GM18519 (cell line): ENCODE data around the gene MYOZ3.
A peak's percentile ranks its signal among the peaks of the same experiment; 100 is the strongest.

Experiments used
- ATAC-seq: cut with Tn5 transposase; IDR thresholded peaks from one replicate; pipeline ENCODE4 v1.9.1; 2021; ENCODE audit warnings: mild to moderate bottlenecking, moderate library complexity; ENCODE audit not compliant: unreplicated experiment, low FRiP score

The MYOZ3 gene

DNA sequence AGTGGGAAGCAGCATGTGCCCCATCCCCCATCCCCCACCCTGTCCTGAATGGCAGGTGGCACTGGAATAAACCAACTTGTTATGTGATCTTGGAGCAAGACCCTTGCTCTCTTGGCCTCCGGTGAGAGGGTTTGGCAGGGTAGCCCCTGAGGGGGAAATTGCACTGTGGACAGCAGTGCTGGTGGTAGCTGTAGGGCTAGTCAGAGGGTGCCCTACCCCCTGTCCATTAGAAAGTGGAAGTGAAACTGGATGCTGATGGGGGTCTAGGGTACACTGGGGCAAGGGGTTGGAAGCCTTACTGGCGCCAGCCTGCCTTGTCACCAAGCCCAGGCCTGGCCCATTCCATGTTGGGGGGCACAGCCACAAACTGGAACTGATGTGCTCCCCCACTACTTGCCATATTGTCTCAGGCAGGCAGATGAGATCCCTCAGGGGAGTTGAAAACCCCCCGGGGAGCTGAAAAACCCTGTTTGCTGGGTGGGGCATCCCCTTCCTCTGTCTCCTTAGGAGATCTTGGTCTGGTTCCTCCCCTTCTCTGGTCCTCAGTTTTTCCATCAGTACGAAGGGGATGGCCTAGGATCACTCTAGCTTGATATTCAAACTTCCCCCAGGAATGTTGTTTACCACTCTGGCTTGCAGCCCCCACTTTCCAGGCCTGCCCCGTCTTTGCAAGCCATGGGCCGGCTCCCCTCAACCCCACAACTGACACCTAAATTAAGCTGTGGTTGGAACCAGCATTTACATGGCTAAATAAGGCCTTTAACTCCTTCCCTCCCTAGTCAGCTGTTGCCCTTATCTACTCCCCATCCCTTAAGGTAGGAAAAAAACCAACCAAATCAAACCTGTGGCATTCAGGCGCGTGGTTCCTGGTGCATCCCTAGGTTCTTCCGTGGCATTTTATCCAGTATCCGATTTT is 35.0 kb upstream of the MYOZ3 start:
- ATAC-seq: peak; percentile 37

DNA sequence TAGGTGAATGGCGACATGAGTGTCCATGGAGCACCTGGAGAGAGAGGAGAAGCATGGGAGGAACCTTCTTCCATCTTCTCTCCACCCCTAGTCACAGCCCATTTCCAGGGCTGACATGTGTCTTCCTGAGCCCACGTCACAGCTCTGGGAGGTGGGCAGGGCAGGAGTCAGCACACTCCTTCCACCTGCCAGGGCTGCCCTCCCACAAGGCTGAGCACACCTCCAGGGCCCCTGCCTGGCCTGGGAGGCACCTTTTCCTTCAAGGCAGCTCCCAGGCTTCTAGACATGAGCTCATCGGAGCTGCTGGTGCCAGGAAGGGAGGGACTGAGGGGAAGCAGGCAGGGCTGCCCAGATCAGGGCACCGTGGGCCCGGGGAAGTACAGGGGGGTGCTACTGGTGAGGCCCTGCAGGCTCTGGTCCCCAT is 34.2 kb upstream of the MYOZ3 start:
- no peak for ATAC-seq

DNA sequence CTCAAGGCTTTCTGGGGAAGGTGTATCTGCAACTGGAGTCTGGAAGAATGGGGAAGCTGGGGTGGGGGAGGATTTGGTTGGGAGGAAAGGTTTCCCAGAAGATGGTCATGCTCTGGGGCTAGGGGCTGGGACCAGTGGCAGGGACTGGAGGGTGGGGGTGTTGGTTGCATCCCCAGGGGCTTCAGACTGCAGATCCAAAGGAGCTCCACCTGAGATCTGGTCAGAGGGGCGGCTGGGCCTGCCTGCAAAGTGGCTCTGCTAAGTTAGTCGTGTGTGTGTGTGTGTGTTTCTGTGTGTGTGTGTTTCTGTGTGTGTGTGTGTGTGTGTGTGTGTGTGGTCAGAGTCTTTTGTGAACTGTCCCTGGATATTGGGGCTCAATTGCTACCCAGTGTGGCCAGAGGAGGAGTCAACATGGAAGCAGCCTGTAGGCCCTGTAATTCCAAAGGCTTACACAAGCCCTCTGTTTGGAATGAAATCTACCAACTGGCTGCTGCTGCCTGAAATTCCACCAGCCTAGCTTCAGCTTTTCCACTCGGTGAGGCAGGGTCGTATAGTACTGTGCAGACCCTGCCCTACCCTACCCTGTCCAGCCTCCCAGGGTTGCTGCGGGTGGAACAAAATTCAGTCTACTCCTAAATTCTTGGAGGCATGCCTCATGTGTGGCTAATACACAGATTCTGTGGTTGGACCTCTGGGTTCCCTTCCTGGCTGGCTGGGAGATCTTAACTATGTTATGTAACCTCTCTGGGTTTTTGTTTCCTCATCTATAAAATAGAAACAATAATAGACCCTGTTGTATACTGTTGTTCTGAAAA is 33.1 kb upstream of the MYOZ3 start:
- no peak for ATAC-seq

DNA sequence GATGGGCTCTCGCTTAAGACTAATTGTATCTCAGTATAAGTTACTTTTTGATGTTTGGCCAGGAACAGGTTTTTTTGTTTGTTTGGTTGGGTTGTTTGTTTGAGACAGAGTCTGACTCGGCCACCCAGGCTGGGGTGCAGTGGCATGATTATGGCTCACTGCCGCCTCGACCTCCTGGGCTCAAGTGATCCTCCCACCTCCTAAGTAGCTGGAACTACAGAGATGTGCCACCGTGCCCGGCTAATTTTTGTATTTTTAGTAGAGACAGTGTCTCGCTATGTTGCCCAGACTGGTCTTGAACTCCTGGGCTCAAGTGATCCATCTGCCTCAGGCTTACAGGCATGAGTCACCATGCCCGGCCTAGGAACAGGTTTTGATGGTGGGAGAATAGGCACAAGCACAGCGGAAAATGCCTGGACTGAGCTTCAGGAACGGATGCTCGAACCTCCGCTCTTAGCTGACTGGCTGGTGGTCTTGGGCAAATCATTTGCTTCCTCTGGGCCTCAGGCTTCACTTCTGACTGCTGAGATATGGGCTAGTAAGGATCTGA is 32.0 kb upstream of the MYOZ3 start:
- ATAC-seq: no peak

DNA sequence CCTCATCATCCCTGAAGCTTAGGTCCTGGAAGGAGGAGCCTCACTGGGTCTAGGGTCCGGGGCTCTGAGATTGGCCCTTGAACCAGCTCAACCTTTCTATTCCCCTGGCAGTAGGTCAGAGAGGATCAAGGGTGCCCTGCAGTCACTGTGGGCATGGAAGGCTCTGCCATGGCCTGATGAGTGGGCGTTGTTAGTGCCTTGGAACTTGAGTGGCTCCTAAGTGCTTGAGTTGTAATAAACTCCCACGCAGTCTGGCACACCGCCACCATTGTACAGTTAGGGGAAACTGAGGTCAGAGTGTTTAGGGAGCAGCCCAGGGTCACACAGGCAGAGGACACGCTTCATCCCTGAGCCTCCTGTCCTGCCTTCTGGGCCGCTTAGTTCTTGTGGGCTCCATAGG is 31.0 kb upstream of the MYOZ3 start:
- no peak for ATAC-seq

DNA sequence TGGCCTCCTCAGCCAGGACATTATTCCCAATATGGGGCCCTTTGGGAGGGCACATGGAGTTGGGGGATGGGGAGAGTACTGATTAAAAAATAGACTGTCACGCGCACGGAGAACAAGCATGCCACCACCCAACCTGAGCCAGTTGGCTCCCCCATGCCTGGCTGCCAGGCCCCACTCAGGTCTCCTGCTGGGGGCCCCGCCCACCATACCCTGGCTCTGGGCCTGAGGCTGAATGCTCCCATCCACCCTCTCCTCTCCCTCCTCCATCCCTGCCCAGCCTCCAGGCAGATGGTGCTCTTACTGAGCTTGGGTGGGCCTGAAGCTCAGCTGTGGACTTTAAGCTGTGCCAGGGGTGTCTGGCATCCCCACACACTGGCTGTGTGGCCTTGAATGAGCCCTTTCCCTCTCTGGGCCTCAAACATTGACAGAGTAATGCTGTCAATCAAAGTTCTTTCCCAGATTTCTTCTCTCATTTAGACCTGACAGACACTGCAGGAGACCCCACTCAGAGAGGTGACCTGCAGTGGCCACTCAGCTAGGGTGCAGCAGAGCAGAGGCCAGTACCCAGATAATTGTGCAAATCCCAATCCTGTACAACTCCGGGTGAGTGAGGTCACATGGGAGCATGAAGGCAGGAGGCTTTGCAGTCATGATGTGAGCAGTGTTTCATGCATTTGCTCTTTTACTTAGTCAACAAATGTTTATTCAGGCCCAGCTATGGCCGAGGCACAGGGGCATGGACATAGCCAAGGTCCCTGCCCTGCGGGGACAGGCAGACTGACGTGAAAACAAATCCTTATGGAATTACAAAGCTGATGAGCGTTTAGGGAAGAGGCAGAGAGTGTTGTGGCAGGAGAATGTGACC is 30.4 kb upstream of the MYOZ3 start:
- ATAC-seq: no peak

DNA sequence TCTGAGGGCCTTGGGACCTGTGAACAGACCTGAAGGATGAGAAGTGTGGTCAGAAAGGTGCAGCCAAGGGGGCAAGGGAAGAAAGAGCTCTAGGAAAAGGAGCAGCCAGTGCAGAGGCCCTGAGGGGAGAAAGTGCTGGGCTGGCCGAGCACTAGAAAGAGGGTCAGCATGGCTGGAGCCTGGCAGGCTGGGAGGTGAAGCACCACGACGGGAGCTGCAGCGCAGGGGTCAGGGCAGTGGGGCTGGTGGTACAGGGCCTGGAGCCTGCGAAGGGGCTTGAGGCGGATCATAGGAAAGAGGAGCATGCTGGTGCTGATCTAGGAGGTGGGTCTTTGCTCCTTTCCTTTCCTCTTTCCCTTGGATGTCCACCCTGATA is 29.7 kb upstream of the MYOZ3 start:
- no peak for ATAC-seq

DNA sequence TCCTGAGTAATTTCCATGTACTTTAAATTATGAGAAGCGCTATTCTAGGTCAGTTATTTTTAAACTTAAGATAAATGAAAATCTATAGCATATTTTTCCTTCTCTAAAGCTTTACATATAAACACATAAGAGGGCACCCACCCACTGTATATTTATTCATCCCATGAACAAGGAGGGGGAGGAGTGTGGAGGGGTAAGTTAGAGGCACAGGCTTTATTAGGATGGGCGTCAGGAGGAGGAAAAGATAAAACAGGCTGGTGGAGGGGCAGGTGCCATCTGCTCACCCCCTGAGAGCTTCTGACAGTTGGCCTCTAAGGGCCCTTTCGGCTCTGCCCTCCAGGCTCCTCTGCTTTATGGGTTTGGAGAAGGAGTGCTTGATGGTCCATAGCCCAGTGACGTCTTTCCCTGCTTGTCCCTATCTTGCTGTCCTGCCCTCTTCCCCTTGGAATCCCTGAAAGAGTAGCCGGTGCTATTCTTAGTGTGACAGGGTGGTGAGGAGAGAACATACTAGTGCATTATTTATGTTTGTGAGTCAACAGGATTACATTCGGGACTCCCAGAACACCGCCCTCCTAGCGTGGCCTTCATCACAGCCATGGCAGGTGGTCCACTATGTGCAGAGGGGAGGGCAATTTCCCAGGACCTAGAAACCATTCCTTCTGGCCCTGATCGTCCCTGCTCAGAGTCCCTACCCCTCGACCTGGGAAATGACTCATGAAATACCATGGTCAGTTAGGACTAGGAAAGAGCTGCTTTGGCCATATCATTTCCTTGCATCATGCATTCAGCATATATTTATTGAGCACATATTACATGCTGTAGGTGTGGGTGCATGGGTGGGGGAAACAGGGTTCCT is 28.5 kb upstream of the MYOZ3 start:
- ATAC-seq: no peak

DNA sequence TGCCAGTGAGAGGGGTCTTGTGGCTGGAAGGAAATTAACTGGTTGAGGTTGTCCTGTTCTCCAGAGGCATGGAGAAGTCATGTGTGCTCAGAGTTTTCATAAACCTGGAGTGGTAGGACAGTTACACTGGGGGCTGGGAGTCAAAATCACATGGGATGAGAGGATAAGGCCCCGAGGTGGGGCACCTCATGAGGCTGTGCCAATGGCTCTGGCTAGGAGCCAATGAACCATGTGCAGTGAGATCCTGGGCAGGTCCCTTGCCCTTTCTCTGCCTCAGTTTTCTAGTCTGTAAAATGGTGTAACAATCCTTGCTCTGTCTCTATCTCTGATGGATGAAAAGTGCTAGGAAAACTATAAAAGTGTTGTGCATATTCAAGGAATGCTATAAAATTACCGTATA is 27.6 kb upstream of the MYOZ3 start:
- no peak for ATAC-seq

DNA sequence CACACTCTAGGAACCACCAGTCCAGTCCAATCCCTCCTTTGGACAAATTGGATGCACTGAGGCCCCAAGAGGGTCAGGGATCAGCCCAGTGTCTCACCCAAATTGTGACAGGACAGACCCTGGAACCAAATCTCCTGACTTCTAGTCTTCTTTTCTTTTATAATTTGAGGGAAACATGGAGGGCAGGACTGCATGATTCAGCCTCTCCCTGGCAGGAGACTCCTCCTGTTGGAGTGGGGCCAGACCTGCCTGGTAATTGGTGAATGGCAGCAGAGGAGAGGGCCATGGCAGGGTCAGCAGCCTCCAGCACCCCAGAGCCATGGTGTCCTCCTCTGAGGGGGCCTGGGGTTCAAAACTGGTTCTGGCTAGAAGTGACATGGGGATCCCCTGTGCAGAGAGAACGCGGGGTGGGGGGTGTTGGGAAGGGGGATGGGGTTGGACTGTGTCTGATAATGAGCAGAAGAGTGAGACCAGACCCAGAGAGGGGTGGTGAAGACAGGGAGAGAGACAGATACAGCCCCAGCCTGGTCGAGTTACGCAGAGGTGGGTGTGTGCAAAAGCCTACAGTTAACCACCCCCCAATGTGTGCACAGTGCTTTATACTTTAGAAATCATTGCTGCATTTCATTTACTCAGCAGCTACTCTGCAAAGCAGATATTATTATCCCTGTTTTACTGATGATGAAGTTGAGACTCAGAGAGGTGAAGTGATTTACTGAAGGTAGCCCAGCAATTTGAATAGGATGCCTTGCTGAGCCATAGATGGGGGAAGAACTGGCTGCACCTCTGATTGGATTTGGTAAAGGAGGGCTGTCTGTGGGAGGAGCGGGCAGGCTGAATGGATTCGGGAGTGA is 24.4 kb upstream of the MYOZ3 start:
- no peak for ATAC-seq

DNA sequence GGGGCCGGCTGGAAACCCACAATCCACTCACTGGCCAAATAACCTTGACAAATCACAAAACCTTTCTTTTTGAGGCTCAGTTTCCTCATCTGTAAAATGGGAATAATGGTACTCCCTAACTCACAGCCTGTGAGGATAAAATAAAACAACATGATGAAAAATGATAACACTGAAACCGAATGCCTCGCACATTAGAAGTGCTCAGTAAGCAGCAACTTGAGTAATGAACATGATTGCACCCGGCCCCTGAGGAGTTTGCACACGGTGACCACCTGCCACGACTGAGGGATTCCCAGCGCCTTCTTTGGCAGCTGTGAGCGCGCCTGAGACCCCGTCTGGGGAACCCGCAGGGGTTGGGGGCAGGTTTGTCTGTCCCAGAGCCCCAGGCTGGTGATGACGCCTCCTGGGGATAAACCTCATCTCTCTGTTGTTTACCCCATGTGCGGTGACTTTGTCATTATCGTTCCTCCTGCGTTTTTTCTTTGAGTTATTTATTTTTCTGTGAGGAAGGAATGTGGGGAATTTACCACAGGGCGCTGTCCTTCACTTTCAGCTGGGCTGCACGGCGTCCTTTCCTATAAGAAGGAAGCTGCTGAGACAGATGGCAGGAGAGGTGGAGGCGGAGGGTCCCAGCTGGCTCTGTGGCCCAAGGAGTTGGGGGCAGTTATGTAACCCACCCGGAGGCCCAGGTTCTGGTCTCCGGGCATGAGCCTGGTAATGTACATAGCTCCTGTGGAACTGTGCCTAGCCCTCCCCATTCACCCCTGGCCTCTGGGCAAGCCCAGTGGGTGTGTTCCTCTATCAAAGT is 23.6 kb upstream of the MYOZ3 start:
- no peak for ATAC-seq

DNA sequence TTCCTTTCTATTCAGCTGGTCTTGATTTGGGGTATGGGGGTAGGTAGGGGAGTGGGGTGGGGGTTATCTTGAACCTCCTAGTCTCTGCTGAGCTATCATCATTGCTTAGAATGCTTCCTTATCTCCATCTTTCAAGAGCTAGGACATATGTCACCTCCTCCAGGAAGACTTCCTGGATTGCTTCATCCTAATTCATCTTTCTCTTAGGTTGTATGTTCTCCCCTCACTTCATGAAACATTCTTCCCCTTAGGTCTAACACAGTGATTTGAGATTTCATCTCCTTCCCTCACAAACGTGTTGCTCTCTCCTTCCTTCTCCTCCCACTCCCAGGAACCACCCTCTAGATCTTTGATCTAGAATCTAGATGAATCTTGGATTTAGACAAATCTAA is 23.0 kb upstream of the MYOZ3 start:
- no peak for ATAC-seq

DNA sequence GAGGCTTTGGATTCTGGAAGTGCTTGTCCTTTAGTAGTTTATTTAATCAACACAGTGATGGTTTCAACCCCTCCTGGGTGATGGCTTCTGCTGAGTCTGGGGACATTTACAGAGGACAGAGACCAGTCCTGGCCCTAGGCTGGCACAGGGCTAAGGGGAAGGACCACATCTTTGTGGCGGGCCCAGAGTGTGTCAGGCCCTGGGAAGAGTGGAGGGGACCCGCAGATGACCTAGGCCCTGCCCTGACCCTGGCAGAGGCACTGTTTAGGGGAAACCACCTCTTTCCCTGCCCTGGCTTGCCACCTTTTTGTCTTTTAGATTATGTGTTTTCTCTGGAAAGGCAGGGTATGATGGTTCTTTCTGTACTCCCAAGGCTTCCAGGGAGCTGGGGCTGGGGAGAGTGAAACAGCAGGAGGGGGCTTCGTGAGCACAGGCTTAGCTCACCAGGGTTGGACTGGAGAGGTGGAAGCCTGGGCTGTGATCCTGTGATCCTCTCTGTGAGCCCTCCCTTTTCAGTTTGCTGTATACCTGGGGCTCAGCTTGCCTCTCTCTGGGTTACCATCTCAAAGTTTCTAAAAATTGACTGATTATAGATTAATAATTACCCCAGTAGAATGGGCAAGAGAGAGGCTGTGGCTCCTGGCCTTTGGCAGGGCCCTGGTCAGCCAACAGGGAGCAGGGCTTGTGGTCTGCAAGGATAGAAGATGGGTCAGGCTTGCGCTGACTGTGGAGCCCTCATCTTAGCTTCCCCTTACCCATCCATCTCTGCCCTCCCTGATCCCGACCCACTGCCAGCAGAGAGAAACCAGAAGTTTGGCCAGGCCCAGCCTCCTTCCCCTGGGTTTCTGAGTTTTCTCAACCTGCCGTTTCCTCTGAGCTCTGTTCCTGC is 22.3 kb upstream of the MYOZ3 start:
- ATAC-seq: no peak

DNA sequence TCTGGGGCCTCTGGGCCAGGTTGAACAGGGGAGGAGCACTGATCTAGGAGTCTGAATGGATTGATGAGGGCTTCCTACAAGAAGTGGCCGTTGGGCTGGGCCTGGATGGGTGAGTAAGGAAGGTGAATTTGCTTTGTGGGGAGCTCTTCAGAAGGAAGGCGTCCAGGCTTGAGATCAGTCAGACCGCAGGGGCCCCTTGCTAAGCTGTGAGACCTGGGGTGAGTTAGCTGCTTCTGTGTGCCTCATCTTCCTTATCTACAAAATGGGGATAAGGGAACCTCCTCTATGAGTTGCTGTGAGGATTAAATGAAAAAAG is 21.7 kb upstream of the MYOZ3 start:
- no peak for ATAC-seq

DNA sequence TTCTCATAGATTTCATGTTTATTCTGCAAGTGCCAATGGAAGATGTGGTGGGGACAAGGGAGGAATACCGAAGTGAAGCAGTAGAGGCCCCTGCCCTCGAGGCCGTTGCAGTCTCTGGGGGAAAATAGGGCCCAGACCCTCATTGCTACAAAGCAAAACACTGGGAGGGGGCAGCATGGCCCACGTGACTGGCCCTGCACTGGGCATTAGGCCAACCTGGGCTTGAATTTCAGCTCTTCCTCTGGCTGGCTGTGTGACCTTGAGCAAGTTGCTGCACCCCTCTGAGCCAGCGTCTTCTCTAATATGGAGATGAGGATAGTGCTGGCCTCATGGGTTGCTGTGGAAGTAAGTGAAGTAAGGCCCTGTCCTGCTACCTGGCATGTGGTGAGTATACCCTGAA is 21.3 kb upstream of the MYOZ3 start:
- no peak for ATAC-seq

DNA sequence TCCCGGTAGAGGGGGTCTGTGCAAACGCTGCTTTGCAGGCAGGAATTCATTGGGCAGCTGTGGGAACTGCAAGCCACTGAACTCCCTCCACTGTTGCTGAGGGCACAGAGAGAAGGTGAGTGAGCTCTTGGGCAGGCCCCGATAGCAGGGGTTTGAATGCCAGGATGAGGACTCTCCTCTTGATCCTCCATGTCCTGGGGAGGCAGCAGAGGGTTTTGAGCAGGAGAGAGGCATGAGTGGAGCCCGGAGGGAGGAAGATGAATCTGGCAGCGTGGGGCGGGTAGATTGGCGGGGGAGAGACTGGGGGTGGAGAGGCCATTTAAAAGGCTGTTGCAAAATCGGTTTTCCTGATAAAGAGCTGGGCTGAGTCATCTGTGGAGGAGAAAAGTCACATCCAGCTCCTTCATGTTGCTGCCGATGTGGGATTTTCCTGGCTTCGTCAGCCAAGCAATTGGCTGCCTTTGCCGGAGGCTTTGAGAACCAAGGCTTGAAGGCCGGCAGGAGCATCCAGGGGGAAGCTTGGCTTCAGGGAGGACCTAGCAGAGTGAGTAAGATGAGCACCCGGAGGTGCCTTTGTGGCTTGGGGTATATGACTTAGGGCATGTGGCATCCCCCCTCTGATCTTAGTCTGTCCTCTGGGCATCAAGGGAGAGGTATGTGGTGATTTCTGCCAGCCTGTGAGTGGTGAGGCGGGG is 20.6 kb upstream of the MYOZ3 start, which contains the start of gene SYNPO:
TSS of gene SYNPO (plus strand) at position 350 of the 695 bp plus-strand sequence. CDS start 7,616 bp downstream, outside the sequence.
- ATAC-seq: no peak
